OCI-LY1 (cell line): ENCODE data around the gene OR13F1.

Source experiments
- CTCF ChIP-seq: fragments of 200-600 bp; sonication (generic), shearing (Covaris generic); IDR thresholded peaks from 2 replicates; pipeline ENCODE4 v1.5.1; 2017; ENCODE audit warnings: mild to moderate bottlenecking, antibody characterized with exemption, low read length, moderate library complexity, mixed read lengths
- EZH2 ChIP-seq: fragments of 200-600 bp; sonication (generic), shearing (Covaris generic); IDR thresholded peaks from 2 replicates; pipeline ENCODE4 v1.8.0; 2017; ENCODE audit warnings: borderline replicate concordance, mixed run types, mild to moderate bottlenecking, antibody characterized with exemption, low read length, moderate library complexity, mixed read lengths

- no peak for TF ChIP-seq CTCF
- TF ChIP-seq EZH2, result no peak
These were observed 40.2 kb upstream of the OR13F1 start for GRCh38 chr9:104463864-104464263.
